Subcutaneous adipose tissue (tissue), 4 donors: Measurements from ENCODE around the gene PSMB2. TPM values are rescaled to one million over a fixed set of nuclear protein-coding genes. Genes with fewer than 3 reads are reported as not detected.

Source experiments
- total RNA-seq, 4 donors: library from RNA; depleted of rRNA; stranded (reverse); fragments of >200 nt; gene quantifications; one replicate each; pipeline ENCODE4 v1.1.0, GENCODE V29; 2016
- TF ChIP-seq, protein P1 (sequence below): fragments of 450-650 bp; IDR thresholded peaks from one replicate; pipeline ENCODE4 v1.5.1; 2016; ENCODE audit warnings: low read depth, mild to moderate bottlenecking, control low read depth, antibody characterized with exemption, moderate library complexity

The PSMB2 gene
- total RNA-seq, 4 donors from 2014 or later, result 26.9 to 42.7 (median 30.0) TPM

DNA sequence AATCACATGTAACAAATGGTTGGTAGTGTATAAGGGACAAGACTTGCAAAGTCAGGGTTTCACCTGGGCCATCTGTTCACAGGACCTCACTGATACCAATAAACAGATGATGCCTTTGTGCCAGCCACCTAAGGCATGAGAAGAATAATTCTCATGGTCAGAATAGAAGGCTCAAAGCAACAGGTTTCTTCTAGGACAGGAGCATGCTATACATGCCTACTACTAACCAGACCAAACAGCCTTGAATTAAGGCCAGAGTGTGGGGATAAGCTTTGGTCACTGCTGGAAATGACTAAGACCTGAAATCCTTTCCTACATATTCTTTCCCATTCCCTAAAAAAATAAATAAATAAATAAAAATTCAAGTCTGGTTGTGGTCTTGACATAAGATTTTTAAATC lies 17.5 kb downstream of the PSMB2 start:
- TF ChIP-seq, protein P1, sequence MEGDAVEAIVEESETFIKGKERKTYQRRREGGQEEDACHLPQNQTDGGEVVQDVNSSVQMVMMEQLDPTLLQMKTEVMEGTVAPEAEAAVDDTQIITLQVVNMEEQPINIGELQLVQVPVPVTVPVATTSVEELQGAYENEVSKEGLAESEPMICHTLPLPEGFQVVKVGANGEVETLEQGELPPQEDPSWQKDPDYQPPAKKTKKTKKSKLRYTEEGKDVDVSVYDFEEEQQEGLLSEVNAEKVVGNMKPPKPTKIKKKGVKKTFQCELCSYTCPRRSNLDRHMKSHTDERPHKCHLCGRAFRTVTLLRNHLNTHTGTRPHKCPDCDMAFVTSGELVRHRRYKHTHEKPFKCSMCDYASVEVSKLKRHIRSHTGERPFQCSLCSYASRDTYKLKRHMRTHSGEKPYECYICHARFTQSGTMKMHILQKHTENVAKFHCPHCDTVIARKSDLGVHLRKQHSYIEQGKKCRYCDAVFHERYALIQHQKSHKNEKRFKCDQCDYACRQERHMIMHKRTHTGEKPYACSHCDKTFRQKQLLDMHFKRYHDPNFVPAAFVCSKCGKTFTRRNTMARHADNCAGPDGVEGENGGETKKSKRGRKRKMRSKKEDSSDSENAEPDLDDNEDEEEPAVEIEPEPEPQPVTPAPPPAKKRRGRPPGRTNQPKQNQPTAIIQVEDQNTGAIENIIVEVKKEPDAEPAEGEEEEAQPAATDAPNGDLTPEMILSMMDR, result no peak

DNA sequence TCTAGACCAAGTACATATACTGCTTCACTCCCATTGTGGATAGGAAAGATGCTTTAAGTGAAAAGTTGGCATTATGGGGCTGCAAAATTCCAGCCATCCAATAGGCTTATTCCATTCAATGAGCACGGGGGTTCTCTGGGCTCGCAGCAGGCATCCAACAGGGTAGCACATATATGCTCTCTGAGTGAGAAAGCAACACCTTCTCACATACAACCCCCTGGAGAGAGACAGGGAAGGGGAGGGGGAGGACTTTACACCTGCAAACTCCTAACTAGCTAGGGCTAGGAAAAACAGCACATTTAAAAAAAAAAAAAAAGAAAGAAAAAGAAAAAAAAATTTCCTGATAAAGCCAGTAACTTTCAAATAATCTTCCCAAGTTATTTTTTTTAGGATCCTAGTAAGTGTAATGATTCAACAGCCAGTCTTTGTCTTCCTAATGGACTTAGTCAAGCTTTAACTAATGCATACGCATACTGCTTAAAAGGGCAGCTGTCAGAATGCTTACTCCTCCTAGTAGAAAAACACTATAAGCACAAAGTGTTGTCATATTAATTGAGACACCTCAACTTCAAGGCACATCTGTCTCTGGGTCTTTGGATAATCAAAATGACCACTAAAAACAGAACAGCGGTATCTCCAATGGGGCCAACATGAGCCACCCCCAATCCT lies 18.7 kb downstream of the PSMB2 start:
- TF ChIP-seq, protein P1, result no peak

DNA sequence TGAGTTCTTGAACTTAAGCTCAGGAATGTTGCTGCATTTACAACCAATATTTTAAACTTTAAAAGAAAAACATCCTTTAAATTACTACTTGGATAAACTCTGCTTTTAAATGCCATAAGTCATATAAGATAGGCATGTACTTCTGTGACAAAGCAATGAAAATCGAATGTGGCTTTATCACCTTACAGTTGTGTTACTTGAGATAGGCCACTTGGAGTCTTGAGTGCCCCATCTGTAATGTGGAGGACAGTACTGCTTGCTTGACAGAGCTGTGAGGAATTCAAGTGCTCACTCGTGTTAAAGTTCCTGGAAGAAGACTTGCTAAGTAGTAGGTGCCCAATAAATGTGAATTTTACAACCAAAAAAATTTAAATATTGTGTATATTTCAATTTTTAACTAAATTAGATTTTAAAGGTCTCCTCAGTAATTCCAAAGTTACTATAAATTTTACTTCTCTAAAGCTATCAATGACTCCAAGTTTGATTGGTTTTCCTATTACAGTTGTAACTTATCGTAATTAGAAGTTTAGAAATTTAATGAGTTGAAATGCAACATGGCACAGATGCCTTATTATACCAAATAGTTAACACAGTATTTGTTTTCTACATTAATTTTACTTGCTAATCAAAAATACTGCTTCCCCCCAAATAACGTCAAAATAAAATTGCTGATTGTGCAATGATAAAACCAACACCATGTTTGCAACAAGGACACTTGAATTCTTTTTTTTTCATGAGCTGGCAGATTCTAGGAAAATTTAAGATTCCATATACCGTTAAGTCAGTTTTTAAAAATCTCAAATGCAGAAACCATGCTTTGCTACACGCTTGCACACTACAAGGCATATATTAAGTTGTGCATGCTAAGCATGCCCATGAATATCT lies 21.8 kb downstream of the PSMB2 start:
- TF ChIP-seq, protein P1, result no peak

DNA sequence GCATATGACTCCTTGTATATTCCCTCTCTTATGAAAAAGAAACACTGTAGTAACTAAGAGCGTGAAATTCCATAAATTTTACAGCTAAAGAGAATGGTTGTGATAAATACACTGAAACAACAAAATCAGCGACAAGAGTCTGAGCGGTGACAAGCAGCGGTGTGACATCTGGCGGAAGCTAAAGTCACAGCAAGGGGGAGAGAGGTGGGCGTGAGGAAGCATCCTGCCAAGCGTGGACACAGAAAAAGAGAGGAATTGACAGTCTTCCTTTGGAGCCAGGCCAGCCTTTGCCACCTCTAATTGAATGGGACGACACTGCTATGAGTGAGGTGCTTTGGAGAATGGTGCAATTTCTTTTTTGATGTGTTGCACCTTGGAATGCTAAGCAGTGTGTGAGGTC lies 25.9 kb downstream of the PSMB2 start:
- TF ChIP-seq, protein P1, result no peak

DNA sequence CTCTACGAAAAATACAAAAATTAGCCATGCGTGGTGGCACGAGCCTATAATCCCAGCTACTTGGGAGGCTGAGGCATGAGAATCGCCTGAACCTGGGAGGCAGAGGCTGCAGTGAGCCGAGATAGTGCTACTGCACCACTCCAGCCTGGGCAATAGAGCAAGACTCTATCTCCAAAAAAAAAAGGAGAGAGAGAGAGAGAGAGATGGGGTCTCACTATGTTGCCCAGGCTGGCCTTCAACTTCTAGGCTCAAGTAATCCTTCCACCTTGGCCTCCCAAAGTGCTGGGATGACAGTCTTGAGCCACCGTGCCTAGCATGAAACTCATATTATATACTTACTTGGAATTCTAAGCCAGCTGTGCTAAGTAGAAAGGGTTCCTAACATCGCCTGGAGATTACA lies 29.7 kb downstream of the PSMB2 start:
- TF ChIP-seq, protein P1, result no peak

DNA sequence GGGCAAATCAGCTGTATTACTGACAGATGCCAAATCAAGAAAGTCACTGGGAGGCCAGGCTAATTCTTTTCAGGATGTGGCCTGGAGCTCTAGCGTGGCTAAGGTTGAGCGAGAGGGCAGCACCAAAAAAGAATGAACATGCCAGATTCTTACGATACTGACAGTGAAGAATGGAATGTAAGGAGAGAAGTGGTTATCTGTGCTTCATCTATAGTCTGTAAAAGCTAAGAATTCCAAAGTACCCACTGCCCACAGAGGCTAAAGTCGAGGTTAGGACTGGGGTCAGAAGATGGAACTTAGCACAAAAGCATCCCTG lies 35.5 kb downstream of the PSMB2 start:
- TF ChIP-seq, protein P1, result no peak

DNA sequence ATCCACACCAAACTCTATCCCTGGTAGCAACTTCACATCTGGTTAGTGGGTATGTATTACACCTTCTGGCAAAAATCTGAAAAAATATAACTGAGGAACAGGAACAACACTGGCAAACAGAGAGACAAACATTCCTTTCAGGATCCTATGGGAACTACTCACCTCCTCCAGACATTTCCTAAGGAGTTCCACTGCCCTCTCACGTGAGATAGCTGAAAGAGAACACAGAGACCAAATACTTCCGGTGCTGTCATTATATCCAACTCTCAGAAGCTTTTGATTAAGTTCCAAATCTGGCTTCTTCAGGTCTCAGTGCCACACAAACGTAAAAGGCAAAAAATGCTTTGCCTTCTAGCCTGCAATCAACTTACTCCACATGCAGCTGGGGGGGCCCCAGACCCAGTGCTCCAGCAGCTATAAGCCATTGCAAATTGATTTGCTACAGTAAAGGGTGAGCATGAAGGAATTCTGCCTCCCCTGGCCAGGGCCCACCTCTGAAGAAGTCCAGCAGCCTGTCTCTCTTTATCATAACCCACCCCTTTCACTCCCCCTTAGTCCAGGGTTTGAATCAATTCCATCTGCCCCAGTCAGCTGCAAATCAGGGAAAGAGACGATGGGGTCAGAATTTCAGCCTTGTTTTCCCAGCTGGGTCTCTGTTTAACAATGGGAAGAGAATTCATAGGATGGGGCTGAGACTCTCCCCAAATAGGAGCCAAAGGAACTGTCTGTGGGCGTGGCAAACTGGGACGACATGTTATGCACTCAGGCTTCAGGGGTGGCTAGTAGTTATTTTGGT lies 36.1 kb downstream of the PSMB2 start:
- TF ChIP-seq, protein P1, result no peak
